Body of pancreas (tissue), 4 donors: ENCODE results near the gene TCEA2. TPM values are rescaled to one million over a fixed set of nuclear protein-coding genes. Genes with fewer than 3 reads are reported as not detected.

Experiments used
- ATAC-seq: fragments of 150-250 bp; one replicate; pipeline ENCODE4 v1.9.1; 2016
- DNase-seq, 4 donors: peaks; one replicate each; pipeline ENCODE4 v3.0.0-alpha.2; 2019
- H3K27ac ChIP-seq, 4 donors: fragments of 200-600 bp; sonication (generic); 1 replicate in 3 of 4; 2 replicates in 1 of 4; pipeline versions ENCODE4 v1.5.1 to v1.6.1; 2016 to 2019; ENCODE audit warnings: mild to moderate bottlenecking in 1 of 4, mixed read lengths in 1 of 4, moderate library complexity in 1 of 4
- H3K27me3 ChIP-seq, 2 donors: fragments of 200-600 bp; sonication (generic); one replicate each; pipeline ENCODE4 v1.6.0; 2016; ENCODE audit warnings: mild to moderate bottlenecking in 1 of 2
- H3K36me3 ChIP-seq, 2 donors: fragments of 200-600 bp; sonication (generic); replicated peaks in 1 of 2; 2 replicates each; pipeline ENCODE4 v1.5.1; 2016; ENCODE audit warnings: low read depth in 2 of 2; ENCODE audit not compliant: insufficient read depth in 1 of 2
- H3K4me1 ChIP-seq: fragments of 200-600 bp; sonication (generic); one replicate; pipeline ENCODE4 v1.6.0; 2016
- H3K4me3 ChIP-seq, 2 donors: fragments of 200-600 bp; sonication (generic); 1 replicate in 1 of 2; 2 replicates in 1 of 2; pipeline ENCODE4 v1.5.1; 2016 to 2019
- H3K9me3 ChIP-seq, 3 donors: fragments of 200-600 bp; sonication (generic); 1 replicate in 2 of 3; 2 replicates in 1 of 3; pipeline ENCODE4 v1.5.1; 2016
- CTCF ChIP-seq, 7 experiments: fragments of 450-650 bp in 4 of 7; fragments of 200-600 bp in 3 of 7; sonication (generic) in 3 of 7; IDR thresholded peaks; one replicate each; pipeline ENCODE4 v1.5.1; 2016 to 2019; ENCODE audit warnings: antibody characterized with exemption in 7 of 7
- POLR2A ChIP-seq, 3 donors: fragments of 450-650 bp; IDR thresholded peaks; one replicate each; pipeline ENCODE4 v1.6.1; 2016; ENCODE audit warnings: antibody characterized with exemption in 3 of 3, mild to moderate bottlenecking in 2 of 3
- WGBS, 2 donors: methylation state at CpG; one replicate each; pipeline ENCODE4 v1.1.5; 2017; 5-methylcytosine and 5-hydroxymethylcytosine counted together
- intact Hi-C: fragments of 100-400 bp; cut with DNase I; formaldehyde crosslinking; loops from one replicate; pipeline ENCODE4 v1.15.1; 2023
- total RNA-seq, 2 donors: library from RNA; depleted of rRNA; stranded (reverse); fragments of >200 nt; gene quantifications; one replicate each; pipeline ENCODE4 v1.1.0, GENCODE V29; 2016

The TCEA2 gene
- total RNA-seq, 2 donors from 2014 or later, result 16.6 to 17.5 TPM

DNA sequence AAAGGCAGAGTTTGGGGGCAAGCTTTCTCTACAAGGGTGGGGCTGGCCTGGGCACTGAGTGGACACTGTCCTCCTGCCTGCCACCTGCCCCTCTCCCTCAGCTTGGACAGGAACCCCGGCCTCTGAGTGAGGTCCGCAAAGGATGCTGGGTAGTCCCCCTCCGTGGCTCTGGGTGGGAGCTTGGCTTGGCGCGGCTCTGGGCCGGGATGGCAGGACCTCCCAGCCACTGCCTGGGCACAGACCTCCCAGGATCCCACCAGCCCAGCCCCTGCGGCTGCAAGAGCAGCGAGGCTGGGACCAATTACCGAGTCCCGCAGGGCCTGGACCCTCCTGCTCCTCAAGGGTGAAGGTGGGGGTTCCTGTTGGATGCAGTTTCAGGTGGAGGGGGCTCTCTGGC is 10.7 kb upstream of the TCEA2 start:
- no peaks in the 10 kb centered on the region for H3K9me3 ChIP-seq
- H3K36me3 ChIP-seq, result no peaks in the 10 kb centered on the region
- ATAC-seq, result no peak
- H3K27me3 ChIP-seq, result peaks cover 0 to 12% of the 10 kb centered on the region in 2 donors
- intact Hi-C loops, result no loop called here
- H3K4me1 ChIP-seq, result peaks cover 15% of the 10 kb centered on the region
- no peak for TF ChIP-seq CTCF (IDR thresholded peaks at IDR 0.05)
- TF ChIP-seq POLR2A (IDR thresholded peaks at IDR 0.05), result no peak
- H3K4me3 ChIP-seq, result no peak overlapping the region
- WGBS, 2 donors, result 78% methylated on average over 10 of the region's 10 CpGs; no CpG with 5 or more reads in 1 of the 2 donors
- H3K27ac ChIP-seq, result peak overlapping the region in 2 of 4 donors; percentile 36 to 44
- DNase-seq, result no peak

- DNase-seq (no peak), ATAC-seq (no peak)
- Histone ChIP-seq H3K27ac (peak overlapping the region in 2 of 4 donors; percentile 36 to 44), H3K4me1 (peaks cover 20% of the 10 kb centered on the region), H3K27me3 (peaks cover 0 to 7% of the 10 kb centered on the region in 2 donors), H3K4me3 (no peak overlapping the region), H3K9me3 (no peaks in the 10 kb centered on the region), H3K36me3 (no peaks in the 10 kb centered on the region)
- intact Hi-C loops, result no loop called here
- TF ChIP-seq POLR2A (IDR thresholded peaks at IDR 0.05) (no peak), CTCF (IDR thresholded peaks at IDR 0.05) (no peak)
- 64 to 65% methylated on average over 18 to 33 of the region's 33 CpGs for WGBS, 2 donors
Measured at GRCh38 chr20:64052987-64053840, 9.8 kb upstream of the TCEA2 start.

DNA sequence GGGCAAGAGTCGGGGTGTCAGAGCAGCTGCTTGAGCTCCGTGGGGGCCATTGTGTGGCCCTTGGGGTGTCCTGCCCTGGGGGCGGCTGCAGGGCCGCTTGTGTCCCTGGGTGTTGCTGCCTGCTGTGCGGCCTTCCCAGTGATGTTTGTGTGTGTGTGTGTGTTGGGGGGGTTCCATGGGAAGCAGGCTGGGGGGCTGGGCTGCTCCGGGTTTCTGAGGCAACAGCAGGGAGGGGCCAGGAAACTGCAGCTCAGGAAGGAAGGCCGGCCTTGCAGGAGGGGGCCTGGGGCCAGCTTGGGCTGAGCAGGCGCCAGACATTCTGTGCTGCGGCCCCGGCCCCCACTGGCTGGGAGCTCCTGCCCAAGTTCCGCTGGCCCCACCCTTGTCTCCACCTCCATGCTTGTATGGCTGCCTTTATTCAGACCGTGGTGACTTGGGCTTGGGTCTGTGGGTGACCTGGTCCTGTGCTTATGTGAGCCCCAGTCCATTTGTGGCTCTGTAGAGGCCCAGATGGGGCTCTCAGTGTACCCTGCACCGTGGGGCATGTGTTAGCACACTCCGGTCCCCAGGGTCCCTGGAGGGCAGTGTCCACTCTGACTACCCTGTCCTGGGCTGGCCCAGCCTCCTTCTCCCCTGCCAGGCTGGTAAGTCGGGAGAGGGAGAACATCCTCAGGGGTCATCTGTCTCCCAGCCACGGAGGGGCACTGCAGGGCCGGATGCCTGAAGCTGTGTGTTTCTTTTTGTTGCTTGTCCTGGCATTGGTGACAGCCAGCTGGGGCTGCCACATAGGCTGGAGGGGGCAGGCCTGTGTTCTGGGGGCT is 8.9 kb upstream of the TCEA2 start:
- Histone ChIP-seq H3K36me3 (no peaks in the 10 kb centered on the region), H3K27me3 (peaks cover 0 to 7% of the 10 kb centered on the region in 2 donors), H3K4me1 (peaks cover 16% of the 10 kb centered on the region), H3K9me3 (no peaks in the 10 kb centered on the region), H3K4me3 (no peak overlapping the region), H3K27ac (peak overlapping the region in 2 of 4 donors; percentile 36 to 43)
- 13 to 36% methylated on average over 3 to 11 of the region's 17 CpGs for WGBS, 2 donors
- TF ChIP-seq CTCF (IDR thresholded peaks at IDR 0.05), result no peak
- peak in 2 of 3 donors; percentile 6 to 28 for TF ChIP-seq POLR2A (IDR thresholded peaks at IDR 0.05)
- ATAC-seq (peak; percentile 15), DNase-seq (peak in 1 of 4 donors; percentile 25)
- intact Hi-C loops, result no loop called here

- TF ChIP-seq POLR2A (IDR thresholded peaks at IDR 0.05) (no peak), CTCF (IDR thresholded peaks at IDR 0.05) (no peak)
- peaks cover 12% of the 10 kb centered on the region for H3K4me1 ChIP-seq
- H3K4me3 ChIP-seq, result no peak overlapping the region
- H3K27me3 ChIP-seq, result peaks cover 0 to 4% of the 10 kb centered on the region in 2 donors
- 63 to 75% methylated on average over 5 to 9 of the region's 9 CpGs for whole genome bisulfite sequencing, 2 donors
- H3K27ac ChIP-seq, result peak overlapping the region in 2 of 4 donors; percentile 43 to 44
- DNase-seq, result no peak
- H3K9me3 ChIP-seq, result no peaks in the 10 kb centered on the region
- no peaks in the 10 kb centered on the region for H3K36me3 ChIP-seq
- ATAC-seq, result no peak
- intact Hi-C loops, result no loop called here
Measured at GRCh38 chr20:64055396-64055892, 7.6 kb upstream of the TCEA2 start.
